Fibroblast of villous mesenchyme (primary cell): ENCODE data around the gene TYMP. TPM values are rescaled to one million over a fixed set of nuclear protein-coding genes. Genes with fewer than 3 reads are reported as not detected.

Experiments used
- DNase-seq: peaks from one replicate; pipeline ENCODE4 v3.0.0-alpha.2; 2010; ENCODE audit warnings: low read depth
- H3K4me3 ChIP-seq: 2 replicates; pipeline ENCODE4 v1.5.1; 2011; ENCODE audit warnings: low read depth, mild to moderate bottlenecking, low read length
- CTCF ChIP-seq: IDR thresholded peaks from 2 replicates; pipeline ENCODE4 v1.5.1; 2012; ENCODE audit warnings: low read depth, mild to moderate bottlenecking, low read length; ENCODE audit not compliant: insufficient read depth
- total RNA-seq: library from RNA; depleted of rRNA; stranded (reverse); fragments of >200 nt; gene quantifications from 2 replicates; pipeline ENCODE4 v1.2.3, GENCODE V29; 2012

The TYMP gene
- total RNA-seq, 1 donor: 16.0 TPM

- TF ChIP-seq CTCF: no peak
- DNase-seq: no peak
- no peak overlapping the region for H3K4me3 ChIP-seq
Observed at GRCh38 chr22:50502628-50503474, 27.0 kb downstream of the TYMP start.

GRCh38 chr22:50502096-50502495 is 27.7 kb downstream of the TYMP start:
- DNase-seq: no peak
- no peak for TF ChIP-seq CTCF
- no peak overlapping the region for H3K4me3 ChIP-seq

GRCh38 chr22:50500452-50500851 is 29.4 kb downstream of the TYMP start:
- no peak for DNase-seq
- no peak for TF ChIP-seq CTCF
- no peak overlapping the region for H3K4me3 ChIP-seq

GRCh38 chr22:50498322-50498890 is 31.4 kb downstream of the TYMP start:
- no peak overlapping the region for H3K4me3 ChIP-seq
- peak; percentile 63 for DNase-seq
- TF ChIP-seq CTCF: peak; percentile 75

GRCh38 chr22:50497093-50497492 is 32.7 kb downstream of the TYMP start:
- DNase-seq: no peak
- TF ChIP-seq CTCF: no peak
- H3K4me3 ChIP-seq: no peak overlapping the region

GRCh38 chr22:50490531-50491308 is 39.1 kb downstream of the TYMP start:
- no peak for TF ChIP-seq CTCF
- no peak for DNase-seq
- no peak overlapping the region for H3K4me3 ChIP-seq
